Measurements from ENCODE around the gene HMX2. TPM values are rescaled to one million over a fixed set of nuclear protein-coding genes. Genes with fewer than 3 reads are reported as not detected.

Gene HMX2
- total and polyA plus RNA-seq, 2 of the 8 experiments (the other 6 are each of a cell fraction or from before 2014, with no cell fraction given): 2.0 to 2.7 TPM

DNA sequence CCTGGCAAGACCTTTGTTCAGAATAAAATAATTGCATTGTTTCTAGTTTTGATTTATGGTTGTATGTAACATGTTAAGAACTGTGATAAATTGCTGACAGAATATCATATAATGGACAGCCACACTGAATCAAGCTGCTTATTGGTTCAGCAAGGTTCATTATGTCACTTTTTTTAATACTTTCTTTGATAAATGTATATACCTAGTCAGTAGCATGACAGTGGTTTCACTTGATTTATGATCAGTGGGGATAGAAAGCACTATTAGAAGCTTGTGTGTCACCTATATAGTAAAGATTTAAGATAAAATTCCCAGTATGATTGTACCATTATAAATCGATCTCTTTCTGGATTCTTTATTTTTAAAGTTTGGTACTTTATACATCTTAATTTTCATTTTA, 10.7 kb downstream of the HMX2 start:
- no peak overlapping the region for H4K5ac ChIP-seq (ENCODE audit: insufficient read length, low read depth, low read length)
- H3K79me1 ChIP-seq (ENCODE audit: low read depth, low read length): peaks cover 11% of the 10 kb centered on the region
- no peak overlapping the region for H2BK120ac ChIP-seq (replicated peaks; ENCODE audit: low read depth, low read length)
- DNase-seq (ENCODE audit: low read depth in 1 of 2, low spot score in 2 of 2): no peak
- peaks cover 0 to 2% (median 0%) of the 10 kb centered on the region in 4 experiments; a peak in 1 of 7 replicates for H3K4me1 ChIP-seq (replicated peaks in 1 of 4; ENCODE audit: control insufficient read depth in 3 of 4, insufficient read depth in 4 of 4, low read length in 3 of 4)
- H3K4me2 ChIP-seq (ENCODE audit: insufficient read depth in 1 of 2, low read depth in 2 of 2, low read length in 2 of 2): no peak overlapping the region
- peaks cover 16 to 88% of the 10 kb centered on the region in 2 experiments for H3K79me2 ChIP-seq (ENCODE audit: control insufficient read depth in 1 of 2, insufficient read depth in 2 of 2, low read length in 2 of 2)
- no peak overlapping the region for H3K27ac ChIP-seq (ENCODE audit: low read depth, low read length)
- 100% methylated on average over 1 of the region's 1 CpG; no CpG with 5 or more reads in 1 of the 2 experiments for WGBS, 2 experiments (ENCODE audit: extremely low coverage in 1 of 2, insufficient coverage in 1 of 2, insufficient read length in 1 of 2, insufficient replicate concordance in 2 of 2, low coverage in 1 of 2, low lambda C conversion rate in 2 of 2, missing lambda C conversion rate in 1 of 2)
- CTCF ChIA-PET (ENCODE audit: partially characterized antibody): interaction anchor here (1.0 to 1.5 kb wide), 3 partner anchors 66 to 115 kb away, joined by 3 to 5 read pairs (median 4); no protein-coding TSS in a partner anchor
- no peak overlapping the region for H3K56ac ChIP-seq (replicated peaks; ENCODE audit: insufficient read length, low read depth, low read length)
- H3K23me2 ChIP-seq (ENCODE audit: low read depth, low read length): peaks cover 9% of the 10 kb centered on the region; the same call in 1 of the 2 replicates
- no peak overlapping the region for H2BK20ac ChIP-seq (ENCODE audit: low read length)
- POLR2A ChIA-PET (ENCODE audit: partially characterized antibody): interaction anchor here (0.8 to 1.3 kb wide), 2 partner anchors 10 to 14 kb away, joined by 3 to 4 read pairs; no protein-coding TSS in a partner anchor
- H3K4me3 ChIP-seq (ENCODE audit: extremely low read depth in 1 of 4, insufficient read depth in 2 of 4, low read depth in 3 of 4, low read length in 4 of 4): no peak overlapping the region
- no peaks in the 10 kb centered on the region for H3K27me3 ChIP-seq (replicated peaks in 1 of 4; ENCODE audit: control insufficient read depth in 3 of 4, extremely low read depth in 1 of 4, insufficient read depth in 3 of 4, low read length in 3 of 4)
- peaks cover 18 to 82% (median 48%) of the 10 kb centered on the region in 4 experiments for H3K36me3 ChIP-seq (ENCODE audit: control insufficient read depth in 2 of 4, insufficient read depth in 4 of 4, low read length in 3 of 4)
- no peaks in the 10 kb centered on the region for H3K9me3 ChIP-seq (ENCODE audit: insufficient read depth in 2 of 2, low read depth in 1 of 2, low read length in 1 of 2)
- H3K4ac ChIP-seq (replicated peaks; ENCODE audit: insufficient read length, low read depth, low read length): no peak overlapping the region
- no peak overlapping the region for H2AK5ac ChIP-seq (ENCODE audit: low read depth, low read length)
- H2AFZ ChIP-seq (ENCODE audit: low read length): no peak overlapping the region
- no peak overlapping the region for H2BK12ac ChIP-seq (ENCODE audit: low read depth, low read length)
- no peak for FAIRE-seq
- no peak overlapping the region for H3K23ac ChIP-seq (ENCODE audit: insufficient read length)
- H4K91ac ChIP-seq (replicated peaks; ENCODE audit: insufficient read length, low read length): no peak overlapping the region
- no peak overlapping the region for H4K8ac ChIP-seq (ENCODE audit: extremely low read depth, insufficient read depth, low read length)
- H3K14ac ChIP-seq (ENCODE audit: insufficient read length): no peak overlapping the region
- H3K18ac ChIP-seq (ENCODE audit: extremely low read depth, low read length): no peak overlapping the region
- H2BK15ac ChIP-seq (ENCODE audit: low read length): no peak overlapping the region
- peaks cover 12 to 26% of the 10 kb centered on the region in 2 experiments for H4K20me1 ChIP-seq (replicated peaks in 1 of 2; ENCODE audit: control insufficient read depth in 1 of 2, insufficient read depth in 2 of 2, low read length in 2 of 2)
- no peak overlapping the region for H3K9ac ChIP-seq (replicated peaks in 1 of 4; ENCODE audit: extremely low read depth in 1 of 4, low read depth in 3 of 4, low read length in 3 of 4)
- no peak overlapping the region for H2BK5ac ChIP-seq (ENCODE audit: low read depth, low read length)
- TF ChIP-seq CBX8 (IDR thresholded peaks at IDR 0.05; ENCODE audit: borderline replicate concordance, low read depth, low read length) (no peak), ASH2L (IDR thresholded peaks at IDR 0.05; ENCODE audit: low read length) (no peak), SP1 (IDR thresholded peaks at IDR 0.05; ENCODE audit: low read depth, low read length) (no peak), EP300 (IDR thresholded peaks at IDR 0.05; ENCODE audit: borderline replicate concordance in 1 of 2, low read depth in 2 of 2, low read length in 2 of 2) (no peak), SRF (IDR thresholded peaks at IDR 0.05; ENCODE audit: low read depth, low read length) (no peak), TEAD4 (IDR thresholded peaks at IDR 0.05; ENCODE audit: low read depth, low read length) (no peak), FOSL1 (IDR thresholded peaks at IDR 0.05; ENCODE audit: insufficient read depth, low read depth, low read length) (no peak), SP2 (IDR thresholded peaks at IDR 0.05; ENCODE audit: low read length) (no peak), BRCA1 (IDR thresholded peaks at IDR 0.05; ENCODE audit: low read depth, low read length) (no peak), CHD1 (IDR thresholded peaks at IDR 0.05; ENCODE audit: low read depth, low read length) (no peak), RAD21 (IDR thresholded peaks at IDR 0.05 in 1 of 2, conservative IDR thresholded peaks at IDR 0.05 in 1 of 2; ENCODE audit: low read depth in 2 of 2, low read length in 2 of 2) (no peak)
- TF ChIP-seq, protein P1, sequence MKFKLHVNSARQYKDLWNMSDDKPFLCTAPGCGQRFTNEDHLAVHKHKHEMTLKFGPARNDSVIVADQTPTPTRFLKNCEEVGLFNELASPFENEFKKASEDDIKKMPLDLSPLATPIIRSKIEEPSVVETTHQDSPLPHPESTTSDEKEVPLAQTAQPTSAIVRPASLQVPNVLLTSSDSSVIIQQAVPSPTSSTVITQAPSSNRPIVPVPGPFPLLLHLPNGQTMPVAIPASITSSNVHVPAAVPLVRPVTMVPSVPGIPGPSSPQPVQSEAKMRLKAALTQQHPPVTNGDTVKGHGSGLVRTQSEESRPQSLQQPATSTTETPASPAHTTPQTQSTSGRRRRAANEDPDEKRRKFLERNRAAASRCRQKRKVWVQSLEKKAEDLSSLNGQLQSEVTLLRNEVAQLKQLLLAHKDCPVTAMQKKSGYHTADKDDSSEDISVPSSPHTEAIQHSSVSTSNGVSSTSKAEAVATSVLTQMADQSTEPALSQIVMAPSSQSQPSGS (IDR thresholded peaks at IDR 0.05; ENCODE audit: low read length): no peak
